Stomach (tissue), 4 donors: ENCODE results near the gene DTX3.

Source experiments
- EP300 ChIP-seq: sonication (generic); formaldehyde crosslinking; IDR thresholded peaks from one replicate; pipeline ENCODE4 v1.6.1; 2017; ENCODE audit warnings: antibody characterized with exemption
- POLR2A ChIP-seq, 4 donors: fragments of 450-650 bp; IDR thresholded peaks; one replicate each; pipeline ENCODE4 v1.6.1; 2016; ENCODE audit warnings: antibody characterized with exemption in 4 of 4, control low read depth in 2 of 4, mild to moderate bottlenecking in 1 of 4, moderate library complexity in 1 of 4
- POLR2AphosphoS5 ChIP-seq, 3 donors: sonication (generic); formaldehyde crosslinking; IDR thresholded peaks; one replicate each; pipeline ENCODE4 v1.6.1; 2016; ENCODE audit warnings: antibody characterized with exemption in 3 of 3
- TF ChIP-seq, protein P1 (sequence below), 7 experiments: fragments of 450-650 bp in 4 of 7; fragments of 200-600 bp in 3 of 7; sonication (generic) in 3 of 7; IDR thresholded peaks; one replicate each; pipeline ENCODE4 v1.5.1; 2016 to 2019; ENCODE audit warnings: antibody characterized with exemption in 7 of 7, control low read depth in 2 of 7, mild to moderate bottlenecking in 1 of 7

DNA sequence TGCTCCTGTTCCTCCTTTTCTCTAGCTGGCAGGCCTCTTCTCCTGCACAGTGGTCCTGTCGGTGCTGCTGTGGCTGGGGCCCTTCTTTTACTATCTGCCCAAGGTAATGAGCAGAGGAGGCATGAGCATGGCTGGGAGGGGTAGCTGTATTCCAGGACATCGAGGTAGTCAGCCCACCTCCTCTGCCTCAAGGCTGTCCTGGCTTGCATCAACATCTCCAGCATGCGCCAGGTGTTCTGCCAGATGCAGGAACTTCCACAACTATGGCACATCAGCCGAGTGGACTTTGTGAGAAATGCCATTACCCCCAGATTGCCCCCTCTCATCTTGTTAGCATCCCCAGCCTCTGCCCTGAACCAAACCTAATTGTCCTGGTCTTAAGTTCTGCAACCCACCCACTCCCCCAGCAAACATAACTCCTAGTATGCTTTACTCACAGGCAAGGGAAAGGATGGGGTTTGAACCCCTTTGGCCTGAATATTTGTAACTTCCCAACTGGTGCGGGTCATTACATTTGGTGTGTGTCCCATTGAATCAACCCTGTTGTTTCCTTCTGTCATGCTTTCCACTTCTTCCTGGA, 19.3 kb downstream of the DTX3 start:
- TF ChIP-seq, protein P1, sequence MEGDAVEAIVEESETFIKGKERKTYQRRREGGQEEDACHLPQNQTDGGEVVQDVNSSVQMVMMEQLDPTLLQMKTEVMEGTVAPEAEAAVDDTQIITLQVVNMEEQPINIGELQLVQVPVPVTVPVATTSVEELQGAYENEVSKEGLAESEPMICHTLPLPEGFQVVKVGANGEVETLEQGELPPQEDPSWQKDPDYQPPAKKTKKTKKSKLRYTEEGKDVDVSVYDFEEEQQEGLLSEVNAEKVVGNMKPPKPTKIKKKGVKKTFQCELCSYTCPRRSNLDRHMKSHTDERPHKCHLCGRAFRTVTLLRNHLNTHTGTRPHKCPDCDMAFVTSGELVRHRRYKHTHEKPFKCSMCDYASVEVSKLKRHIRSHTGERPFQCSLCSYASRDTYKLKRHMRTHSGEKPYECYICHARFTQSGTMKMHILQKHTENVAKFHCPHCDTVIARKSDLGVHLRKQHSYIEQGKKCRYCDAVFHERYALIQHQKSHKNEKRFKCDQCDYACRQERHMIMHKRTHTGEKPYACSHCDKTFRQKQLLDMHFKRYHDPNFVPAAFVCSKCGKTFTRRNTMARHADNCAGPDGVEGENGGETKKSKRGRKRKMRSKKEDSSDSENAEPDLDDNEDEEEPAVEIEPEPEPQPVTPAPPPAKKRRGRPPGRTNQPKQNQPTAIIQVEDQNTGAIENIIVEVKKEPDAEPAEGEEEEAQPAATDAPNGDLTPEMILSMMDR (IDR thresholded peaks at IDR 0.05): no peak
- TF ChIP-seq POLR2AphosphoS5 (IDR thresholded peaks at IDR 0.05): no peak
- no peak for TF ChIP-seq POLR2A (IDR thresholded peaks at IDR 0.05)
- TF ChIP-seq EP300: no peak
